Choroid plexus epithelial cell (primary cell): ENCODE data around the gene TCF12.
A peak's percentile ranks its signal among the peaks of the same experiment; 100 is the strongest.

Experiments used
- DNase-seq: peaks from one replicate; pipeline ENCODE4 v3.0.0-alpha.2; 2010; ENCODE audit warnings: low read depth
- H3K4me3 ChIP-seq: 2 replicates; pipeline ENCODE4 v1.5.1; 2011; ENCODE audit warnings: low read depth, mild to moderate bottlenecking, control low read depth, low read length, moderate library complexity
- CTCF ChIP-seq: conservative IDR thresholded peaks from 2 replicates; pipeline ENCODE4 v1.5.1; 2011; ENCODE audit warnings: low read depth, mild to moderate bottlenecking, control low read depth, inconsistent platforms, low read length, moderate library complexity

Gene TCF12

GRCh38 chr15:57059026-57059660 lies 140.7 kb downstream of the TCF12 start:
- no peak for TF ChIP-seq CTCF
- no peak overlapping the region for H3K4me3 ChIP-seq
- DNase-seq: peak; percentile 25

DNA sequence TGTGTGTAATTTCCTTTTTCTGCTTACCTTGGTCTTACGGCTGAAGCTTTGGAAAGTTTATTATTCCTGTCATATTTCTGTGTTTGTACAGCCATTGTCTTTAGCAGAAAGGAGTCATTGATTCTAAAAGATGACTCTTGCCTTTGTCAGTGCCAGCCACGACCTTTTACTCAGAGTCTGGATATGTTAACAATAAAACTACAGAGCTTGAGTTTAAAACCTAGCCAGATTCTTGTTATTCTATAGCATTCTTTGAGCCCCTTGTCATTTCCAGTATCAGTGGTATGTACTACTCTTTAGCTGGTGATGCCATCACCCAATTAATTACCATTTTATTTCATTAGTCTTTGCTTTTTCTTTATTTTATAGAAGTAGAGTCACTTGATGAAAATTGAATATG lies 142.4 kb downstream of the TCF12 start:
- H3K4me3 ChIP-seq: no peak overlapping the region
- DNase-seq: peak; percentile 61

GRCh38 chr15:57061281-57061680 lies 142.8 kb downstream of the TCF12 start:
- H3K4me3 ChIP-seq: no peak overlapping the region
- DNase-seq: no peak
- TF ChIP-seq CTCF: no peak

More for the DNA sequence above, 142.4 kb downstream of the TCF12 start:
- TF ChIP-seq CTCF: no peak

- no peak overlapping the region for H3K4me3 ChIP-seq
- DNase-seq: no peak
- TF ChIP-seq CTCF: no peak
These were observed 143.3 kb downstream of the TCF12 start for GRCh38 chr15:57061696-57062095.

DNA sequence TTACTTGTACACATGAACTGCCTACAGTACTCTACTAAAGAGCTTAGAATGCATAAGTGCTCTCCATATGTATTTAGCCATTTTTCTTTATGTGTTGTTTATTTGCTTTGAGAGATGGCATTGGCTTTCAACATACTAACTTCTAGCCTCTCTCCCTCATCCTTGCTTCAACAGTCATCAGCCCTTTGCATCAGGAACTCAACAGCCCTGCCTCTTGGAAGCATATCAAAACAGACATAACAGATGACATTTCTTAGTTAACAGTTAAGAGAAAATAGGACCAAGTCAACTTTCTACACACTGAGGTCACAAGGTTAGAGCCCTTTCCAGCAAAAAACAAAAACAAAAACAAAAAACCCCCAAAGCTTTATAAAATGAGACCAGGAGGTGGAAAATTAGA lies 145.6 kb downstream of the TCF12 start:
- no peak for DNase-seq
- H3K4me3 ChIP-seq: no peak overlapping the region
- TF ChIP-seq CTCF: no peak

DNA sequence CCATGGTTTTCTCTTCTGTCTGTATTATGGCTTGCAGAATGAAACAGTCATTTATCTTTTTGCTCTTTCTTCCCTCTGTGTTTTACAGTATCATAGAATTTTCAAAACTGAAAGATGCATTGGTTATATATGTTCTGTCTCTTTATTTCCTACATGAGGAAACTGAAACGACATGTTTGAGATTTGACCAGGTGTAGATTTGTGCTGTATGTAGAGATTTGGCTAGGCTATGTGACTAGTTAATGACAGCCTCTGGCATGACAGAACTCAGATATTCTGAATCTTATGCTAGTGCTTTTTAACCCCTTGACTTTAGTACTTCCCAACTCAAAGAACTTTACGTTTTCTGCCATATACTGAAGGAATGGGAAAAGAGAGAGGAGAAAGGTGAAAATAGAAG lies 151.0 kb downstream of the TCF12 start:
- no peak overlapping the region for H3K4me3 ChIP-seq
- no peak for DNase-seq
- TF ChIP-seq CTCF: no peak

GRCh38 chr15:57070674-57071073 lies 152.2 kb downstream of the TCF12 start:
- TF ChIP-seq CTCF: no peak
- no peak for DNase-seq

More at GRCh38 chr15:57070674-57071073, 152.2 kb downstream of the TCF12 start:
- no peak overlapping the region for H3K4me3 ChIP-seq
